Heart left ventricle (tissue), 13 donors: ENCODE measurements around the gene NXPH3.

ENCODE experiments used
- CTCF ChIP-seq, 12 donors: fragments of 200-600 bp; sonication (generic) in 4 of 12; IDR thresholded peaks; one replicate each; pipeline versions ENCODE4 v1.5.0 to v1.8.0; 2018 to 2022; ENCODE audit warnings: antibody characterized with exemption in 12 of 12, mild to moderate bottlenecking in 5 of 12
- POLR2A ChIP-seq, 2 donors: fragments of 450-650 bp; IDR thresholded peaks; one replicate each; pipeline ENCODE4 v1.6.1; 2017; ENCODE audit warnings: antibody characterized with exemption in 2 of 2, mild to moderate bottlenecking in 2 of 2, moderate library complexity in 2 of 2
- donor health status: ischemic (EF 13 %, LVEDD 7.1; RV severe dilation, severe dysfunction).
- donor health status: DM: no; HTN: yes; CAD: no.
- donor health status: DM: no; HTN: no; CAD: no.
- donor health status: ischemic (EF 25% LVEDD 6.9; RV normal size, moderate dysfunction).
- donor health status: ischemic (EF 25% LVEDD 5.7; RV mildly dilated, moderate dysfunction).
- donor health status: ischemic (EF 35%, LVEDD 5.7; RV mildly dilated, moderate dysfunction).
- donor health status: nonischemic (EF 11% LVEDD 7.7; RV severe dilation, severe dysfunction).
- donor health status: DM: yes; HTN: yes; CAD: no.
- donor health status: PGD.
- donor health status: ischemic (EF 29% LVEDD 5.4; RV normal size, mild dysfunction).
- donor health status: nonischemic (EF 23%, LVEDD 6.1; RV moderate dilation, normal function).

GRCh38 chr17:49567871-49568694 lies 7.6 kb upstream of the NXPH3 start:
- TF ChIP-seq CTCF (IDR thresholded peaks at IDR 0.05) (peak; percentile 87 to 98 (median 96)), POLR2A (IDR thresholded peaks at IDR 0.05) (no peak)
